GM23338 (cell line): ENCODE measurements around the gene CACNA1C.

Experiments used
- CTCF ChIP-seq, 2 experiments: fragments of 200-600 bp in 1 of 2; sonication (generic) in 1 of 2; conservative IDR thresholded peaks; 2 replicates each; pipeline versions ENCODE4 v1.5.1 to v1.6.1; 2016 to 2017; ENCODE audit warnings: antibody characterized with exemption in 2 of 2, low read depth in 2 of 2, mild to moderate bottlenecking in 2 of 2, moderate library complexity in 1 of 2
- EZH2 ChIP-seq: fragments of 200-600 bp; sonication (generic); IDR thresholded peaks from one replicate; pipeline ENCODE4 v1.8.0; 2017; ENCODE audit warnings: antibody characterized with exemption, mild to moderate bottlenecking, low read depth; ENCODE audit not compliant: unreplicated experiment
- EZH2phosphoT487 ChIP-seq: fragments of 200-600 bp; sonication (generic); IDR thresholded peaks from one replicate; pipeline ENCODE4 v1.8.1; 2018; ENCODE audit warnings: antibody characterized with exemption; ENCODE audit not compliant: unreplicated experiment
- NANOG ChIP-seq: IDR thresholded peaks from 2 replicates; pipeline ENCODE4 v1.6.1; 2016; ENCODE audit warnings: antibody characterized with exemption, borderline replicate concordance
- POLR2AphosphoS5 ChIP-seq: IDR thresholded peaks from 2 replicates; pipeline ENCODE4 v1.6.1; 2016; ENCODE audit warnings: antibody characterized with exemption, low read depth
- REST ChIP-seq: IDR thresholded peaks from one replicate; pipeline ENCODE4 v1.6.1; 2018; ENCODE audit warnings: antibody characterized with exemption; ENCODE audit not compliant: unreplicated experiment
- STAT1 ChIP-seq: IDR thresholded peaks from one replicate; pipeline ENCODE4 v1.6.1; 2016; ENCODE audit warnings: antibody characterized with exemption; ENCODE audit not compliant: unreplicated experiment

- TF ChIP-seq EZH2phosphoT487: no peak
- TF ChIP-seq STAT1: no peak
- TF ChIP-seq REST: no peak
- TF ChIP-seq EZH2: no peak
- no peak for TF ChIP-seq POLR2AphosphoS5
- no peak for TF ChIP-seq CTCF (conservative IDR thresholded peaks at IDR 0.05; ENCODE audit: low read depth in 2 of 2)
- TF ChIP-seq NANOG: no peak
Observed at GRCh38 chr12:2277492-2278155, 224.8 kb downstream of the CACNA1C start.
